Astrocyte (in vitro differentiated cells and primary cell): ENCODE data around the gene KPNA6. TPM values are rescaled to one million over a fixed set of nuclear protein-coding genes. Genes with fewer than 3 reads are reported as not detected.

Experiments
- DNase-seq: peaks from one replicate; pipeline ENCODE4 v3.0.0-alpha.2; 2010; ENCODE audit warnings: low read depth
- FAIRE-seq: peaks from 2 replicates; lab custom pipeline; 2011; peaks lifted over from hg19 to GRCh38; lab: Jason Lieb, UNC
- H2AFZ ChIP-seq: 2 replicates; pipeline ENCODE4 v1.6.0; 2012; ENCODE audit warnings: low read depth, low read length, inconsistent platforms
- H3K27ac ChIP-seq: 2 replicates; pipeline ENCODE4 v1.5.1; 2011; ENCODE audit warnings: low read depth, low read length, inconsistent platforms
- H3K27me3 ChIP-seq: 2 replicates; pipeline ENCODE4 v1.6.0; 2011; ENCODE audit warnings: low read length, inconsistent platforms; ENCODE audit not compliant: insufficient read depth
- H3K36me3 ChIP-seq: 2 replicates; pipeline ENCODE4 v1.5.1; 2011; ENCODE audit warnings: low read length, inconsistent platforms; ENCODE audit not compliant: insufficient read depth
- H3K4me1 ChIP-seq: 2 replicates; pipeline ENCODE4 v1.5.1; 2011; ENCODE audit warnings: low read length, inconsistent platforms; ENCODE audit not compliant: insufficient read depth
- H3K4me2 ChIP-seq: 2 replicates; pipeline ENCODE4 v1.6.0; 2012; ENCODE audit warnings: low read length, inconsistent platforms
- H3K4me3 ChIP-seq: 2 replicates; pipeline ENCODE4 v1.5.1; 2011; ENCODE audit warnings: low read depth, mild to moderate bottlenecking, low read length, inconsistent platforms; ENCODE audit not compliant: insufficient read depth
- H3K79me2 ChIP-seq: 2 replicates; pipeline ENCODE4 v1.6.0; 2012; ENCODE audit warnings: mild to moderate bottlenecking, low read length, inconsistent platforms; ENCODE audit not compliant: insufficient read depth
- H3K9ac ChIP-seq: 2 replicates; pipeline ENCODE4 v1.6.0; 2012; ENCODE audit warnings: mild to moderate bottlenecking, low read length, inconsistent platforms
- H3K9me3 ChIP-seq: 2 replicates; pipeline ENCODE4 v1.5.1; 2012; ENCODE audit warnings: low read depth, mild to moderate bottlenecking, low read length, inconsistent platforms; ENCODE audit not compliant: insufficient read depth
- H4K20me1 ChIP-seq: 2 replicates; pipeline ENCODE4 v1.6.0; 2012; ENCODE audit warnings: low read length, inconsistent platforms; ENCODE audit not compliant: insufficient read depth
- H3K27ac Mint-ChIP-seq: one replicate; pipeline ENCODE4 v1.8.0; 2021; ENCODE audit warnings: mild to moderate bottlenecking, mixed read lengths; ENCODE audit not compliant: unreplicated experiment
- H3K27me3 Mint-ChIP-seq: one replicate; pipeline ENCODE4 v1.8.0; 2021; ENCODE audit warnings: low read depth, mixed read lengths; ENCODE audit not compliant: unreplicated experiment
- H3K36me3 Mint-ChIP-seq: one replicate; pipeline ENCODE4 v1.8.0; 2021; ENCODE audit warnings: low read depth, mixed read lengths; ENCODE audit not compliant: unreplicated experiment
- H3K4me1 Mint-ChIP-seq: one replicate; pipeline ENCODE4 v1.8.0; 2021; ENCODE audit warnings: low read depth, mixed read lengths; ENCODE audit not compliant: unreplicated experiment
- H3K4me3 Mint-ChIP-seq: one replicate; pipeline ENCODE4 v1.8.0; 2021; ENCODE audit warnings: mild to moderate bottlenecking, moderate library complexity, mixed read lengths; ENCODE audit not compliant: unreplicated experiment
- H3K9me3 Mint-ChIP-seq: one replicate; pipeline ENCODE4 v1.8.0; 2021; ENCODE audit warnings: mild to moderate bottlenecking, mixed read lengths; ENCODE audit not compliant: unreplicated experiment
- EZH2 ChIP-seq: IDR thresholded peaks from 2 replicates; pipeline ENCODE4 v1.6.1; 2012; ENCODE audit warnings: mild to moderate bottlenecking, low read length, inconsistent platforms; ENCODE audit not compliant: insufficient read depth
- total RNA-seq: library from RNA; stranded (reverse); gene quantifications from 2 replicates; pipeline ENCODE4 v1.2.1, GENCODE V29; 2021
- TF ChIP-seq, protein P1 (sequence below): IDR thresholded peaks from 2 replicates; pipeline ENCODE4 v1.5.1; 2011; ENCODE audit warnings: low read depth, mild to moderate bottlenecking, inconsistent platforms, low read length, moderate library complexity; ENCODE audit not compliant: insufficient read depth

KPNA6 gene
- total RNA-seq, 1 donor from 2014 or later: 122 TPM

DNA sequence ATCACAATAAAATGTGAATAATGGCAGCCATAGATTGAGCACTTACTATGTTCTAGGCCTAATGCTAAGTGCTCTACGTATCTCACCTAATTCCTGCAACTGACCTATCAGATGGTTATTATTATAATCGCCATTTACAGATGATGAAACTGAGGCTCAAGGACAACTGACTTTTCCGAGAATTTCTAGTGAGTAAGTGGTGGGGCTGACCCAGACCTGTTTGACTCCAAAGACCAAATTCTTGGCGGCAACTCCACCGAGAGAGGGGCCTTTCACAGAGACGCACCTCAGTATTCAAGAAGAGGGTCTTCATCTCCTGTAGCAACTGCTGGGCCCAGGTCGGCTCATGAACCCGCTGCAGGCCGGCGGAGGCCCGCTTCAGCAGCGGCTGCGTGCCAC lies 113.7 kb downstream of the KPNA6 start:
- Histone ChIP-seq H2AFZ (peak overlapping the region; percentile 79), H3K27ac (peak overlapping the region; percentile 97), H3K27me3 (no peaks in the 10 kb centered on the region), H3K4me3 (peak overlapping the region; percentile 98), H3K4me2 (peak overlapping the region; percentile 97), H3K9me3 (no peaks in the 10 kb centered on the region), H4K20me1 (peaks cover 8% of the 10 kb centered on the region), H3K9ac (peak overlapping the region; percentile 100), H3K79me2 (peaks cover 56% of the 10 kb centered on the region), H3K4me1 (peaks cover 19% of the 10 kb centered on the region), H3K36me3 (peaks cover 24% of the 10 kb centered on the region)
- DNase-seq: no peak
- no peak for FAIRE-seq
- no peaks in the 10 kb centered on the region for H3K27me3 Mint-ChIP-seq
- peak overlapping the region; percentile 88 for H3K27ac Mint-ChIP-seq
- peaks cover 21% of the 10 kb centered on the region for H3K36me3 Mint-ChIP-seq
- peaks cover 12% of the 10 kb centered on the region for H3K4me1 Mint-ChIP-seq
- no peaks in the 10 kb centered on the region for H3K9me3 Mint-ChIP-seq
- H3K4me3 Mint-ChIP-seq: peak overlapping the region; percentile 98
- no peak for TF ChIP-seq EZH2

DNA sequence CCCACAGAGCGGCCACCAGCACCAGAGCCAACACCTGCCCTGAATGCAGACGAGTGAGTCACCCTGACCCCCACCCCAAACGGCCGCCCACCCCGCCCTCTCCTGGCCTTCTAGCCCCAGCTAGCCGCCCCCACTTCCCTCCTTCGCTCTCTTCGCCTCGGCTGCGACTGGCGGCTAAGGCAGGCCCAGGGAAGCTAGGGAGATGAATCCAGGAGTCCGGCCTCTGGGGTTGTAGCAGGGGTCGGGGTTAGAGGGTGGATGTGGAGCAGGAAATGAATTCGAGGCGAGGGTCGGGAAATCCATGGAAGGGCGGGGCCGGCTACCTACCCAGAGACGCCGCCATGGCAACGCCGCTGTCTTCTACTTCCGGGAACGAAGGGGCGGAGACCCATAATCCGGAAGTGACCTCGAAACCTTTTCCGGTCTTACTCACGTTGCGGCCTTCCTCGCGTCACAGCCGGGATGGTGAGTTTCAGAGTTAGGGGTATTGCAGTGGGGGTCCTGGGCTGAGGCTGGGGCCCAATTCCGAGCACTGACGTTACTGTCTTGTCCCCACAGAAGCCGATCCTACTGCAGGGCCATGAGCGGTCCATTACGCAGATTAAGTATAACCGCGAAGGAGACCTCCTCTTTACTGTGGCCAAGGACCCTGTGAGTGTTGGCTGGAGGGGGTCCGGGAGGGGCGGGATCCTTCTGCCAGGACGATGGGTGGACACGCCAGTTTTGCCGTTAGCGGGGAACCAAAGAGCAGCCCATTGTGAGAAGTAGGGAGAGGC lies 114.3 kb downstream of the KPNA6 start, which contains the start of the genes EIF3I and TMEM234:
EIF3I (plus strand) TSS at position 428 of the 776 bp plus-strand sequence; CDS start at position 463, 35 bp downstream.
TMEM234 (minus strand) TSS at position 374 of the 776 bp plus-strand sequence; CDS start at position 343, 31 bp downstream.
- H3K27me3 ChIP-seq: no peaks in the 10 kb centered on the region
- H2AFZ ChIP-seq: peak within 1 kb of the TSS; percentile 79
- Mint-ChIP-seq H3K4me3 (peak within 1 kb of the TSS; percentile 98), H3K9me3 (no peaks in the 10 kb centered on the region), H3K27ac (peak within 1 kb of the TSS; percentile 98), H3K27me3 (no peaks in the 10 kb centered on the region), H3K4me1 (peaks cover 12% of the 10 kb centered on the region), H3K36me3 (peaks cover 17% of the 10 kb centered on the region)
- no peak for TF ChIP-seq EZH2
- TF ChIP-seq, protein P1, sequence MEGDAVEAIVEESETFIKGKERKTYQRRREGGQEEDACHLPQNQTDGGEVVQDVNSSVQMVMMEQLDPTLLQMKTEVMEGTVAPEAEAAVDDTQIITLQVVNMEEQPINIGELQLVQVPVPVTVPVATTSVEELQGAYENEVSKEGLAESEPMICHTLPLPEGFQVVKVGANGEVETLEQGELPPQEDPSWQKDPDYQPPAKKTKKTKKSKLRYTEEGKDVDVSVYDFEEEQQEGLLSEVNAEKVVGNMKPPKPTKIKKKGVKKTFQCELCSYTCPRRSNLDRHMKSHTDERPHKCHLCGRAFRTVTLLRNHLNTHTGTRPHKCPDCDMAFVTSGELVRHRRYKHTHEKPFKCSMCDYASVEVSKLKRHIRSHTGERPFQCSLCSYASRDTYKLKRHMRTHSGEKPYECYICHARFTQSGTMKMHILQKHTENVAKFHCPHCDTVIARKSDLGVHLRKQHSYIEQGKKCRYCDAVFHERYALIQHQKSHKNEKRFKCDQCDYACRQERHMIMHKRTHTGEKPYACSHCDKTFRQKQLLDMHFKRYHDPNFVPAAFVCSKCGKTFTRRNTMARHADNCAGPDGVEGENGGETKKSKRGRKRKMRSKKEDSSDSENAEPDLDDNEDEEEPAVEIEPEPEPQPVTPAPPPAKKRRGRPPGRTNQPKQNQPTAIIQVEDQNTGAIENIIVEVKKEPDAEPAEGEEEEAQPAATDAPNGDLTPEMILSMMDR: no peak
- H3K36me3 ChIP-seq: peaks cover 19% of the 10 kb centered on the region
- H3K9ac ChIP-seq: peak within 1 kb of the TSS; percentile 100
- peak within 1 kb of the TSS; percentile 97 for H3K4me2 ChIP-seq
- H3K4me1 ChIP-seq: peaks cover 19% of the 10 kb centered on the region
- peaks cover 56% of the 10 kb centered on the region for H3K79me2 ChIP-seq
- peak within 1 kb of the TSS; percentile 98 for H3K4me3 ChIP-seq
- H3K9me3 ChIP-seq: no peaks in the 10 kb centered on the region
- no peak for FAIRE-seq
- DNase-seq: peak; percentile 85
- peak within 1 kb of the TSS; percentile 97 for H3K27ac ChIP-seq
- peaks cover 8% of the 10 kb centered on the region for H4K20me1 ChIP-seq

DNA sequence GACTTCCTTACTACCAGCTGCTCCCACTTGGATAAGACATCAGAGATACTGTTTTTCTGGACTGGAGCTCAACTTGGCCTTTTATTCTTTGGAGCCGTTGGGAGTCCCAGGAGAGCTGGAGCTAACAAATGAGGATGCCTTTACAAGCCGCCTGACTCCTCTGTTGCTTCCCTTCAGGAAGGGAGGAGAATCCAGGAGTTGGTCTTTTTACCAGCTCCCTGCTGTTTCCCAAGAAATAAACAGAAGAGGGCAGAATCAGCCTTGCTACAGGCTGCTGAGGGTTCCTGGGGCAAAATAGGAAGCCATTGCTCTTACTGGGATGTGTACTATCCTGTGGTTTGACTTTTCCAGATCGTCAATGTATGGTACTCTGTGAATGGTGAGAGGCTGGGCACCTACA lies 115.8 kb downstream of the KPNA6 start:
- H3K27ac ChIP-seq: no peak overlapping the region
- H3K9ac ChIP-seq: peak overlapping the region; percentile 100
- H3K4me1 ChIP-seq: peaks cover 19% of the 10 kb centered on the region
- no peak overlapping the region for H2AFZ ChIP-seq
- no peak for FAIRE-seq
- Mint-ChIP-seq H3K36me3 (peaks cover 26% of the 10 kb centered on the region), H3K4me3 (peak overlapping the region; percentile 98), H3K9me3 (no peaks in the 10 kb centered on the region), H3K27ac (peak overlapping the region; percentile 87), H3K27me3 (no peaks in the 10 kb centered on the region), H3K4me1 (peaks cover 12% of the 10 kb centered on the region)
- no peaks in the 10 kb centered on the region for H3K27me3 ChIP-seq
- H4K20me1 ChIP-seq: peaks cover 16% of the 10 kb centered on the region
- H3K4me2 ChIP-seq: peak overlapping the region; percentile 97
- peak overlapping the region; percentile 3 for H3K4me3 ChIP-seq
- H3K79me2 ChIP-seq: peaks cover 56% of the 10 kb centered on the region
- TF ChIP-seq, protein P1: no peak
- TF ChIP-seq EZH2: no peak
- no peak for DNase-seq
- peaks cover 31% of the 10 kb centered on the region for H3K36me3 ChIP-seq
- no peaks in the 10 kb centered on the region for H3K9me3 ChIP-seq
